ENCODE measurements around the gene PSMD9. TPM values are rescaled to one million over a fixed set of nuclear protein-coding genes. Genes with fewer than 3 reads are reported as not detected.

Gene PSMD9
- total RNA-seq, 1 donor: 28.9 TPM

DNA sequence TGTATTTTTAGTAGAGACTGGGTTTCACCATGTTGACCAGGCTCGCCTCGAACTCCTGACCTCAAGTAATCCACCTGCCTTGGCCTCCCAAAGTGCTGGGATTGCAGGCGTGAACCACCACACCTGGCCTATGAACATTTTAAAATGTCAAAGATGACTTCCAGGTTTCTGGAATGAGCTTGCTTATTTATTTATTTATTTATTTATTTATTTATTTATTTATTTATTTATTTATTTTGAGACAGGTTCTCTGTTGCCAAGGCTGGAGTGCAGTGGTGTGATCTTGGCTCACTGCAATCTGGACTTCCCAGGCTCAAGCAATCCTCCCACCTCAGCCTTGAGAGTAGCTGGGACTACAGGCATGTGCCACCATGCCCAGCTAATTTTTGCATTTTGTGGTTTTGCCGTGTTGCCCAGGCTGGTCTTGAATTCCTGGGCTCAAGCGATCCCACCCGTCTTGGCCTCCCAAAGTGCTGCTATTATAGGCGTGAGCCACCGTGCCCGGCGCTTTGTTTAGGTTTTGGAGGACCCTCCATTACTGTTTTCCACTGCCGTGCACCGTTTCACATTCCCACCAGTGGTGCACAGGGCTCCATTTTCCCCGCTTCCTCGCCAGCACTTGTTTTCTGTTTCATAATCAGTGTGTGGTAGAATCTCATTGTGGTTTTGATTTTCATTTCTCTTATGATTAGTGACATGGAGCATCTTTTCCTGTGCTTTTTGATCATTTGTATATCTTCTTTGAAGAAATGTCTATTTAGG lies 23.4 kb downstream of the PSMD9 start:
- no peak overlapping the region for H3K4me3 ChIP-seq (ENCODE audit: low read depth, low read length)
- TF ChIP-seq, protein P1, sequence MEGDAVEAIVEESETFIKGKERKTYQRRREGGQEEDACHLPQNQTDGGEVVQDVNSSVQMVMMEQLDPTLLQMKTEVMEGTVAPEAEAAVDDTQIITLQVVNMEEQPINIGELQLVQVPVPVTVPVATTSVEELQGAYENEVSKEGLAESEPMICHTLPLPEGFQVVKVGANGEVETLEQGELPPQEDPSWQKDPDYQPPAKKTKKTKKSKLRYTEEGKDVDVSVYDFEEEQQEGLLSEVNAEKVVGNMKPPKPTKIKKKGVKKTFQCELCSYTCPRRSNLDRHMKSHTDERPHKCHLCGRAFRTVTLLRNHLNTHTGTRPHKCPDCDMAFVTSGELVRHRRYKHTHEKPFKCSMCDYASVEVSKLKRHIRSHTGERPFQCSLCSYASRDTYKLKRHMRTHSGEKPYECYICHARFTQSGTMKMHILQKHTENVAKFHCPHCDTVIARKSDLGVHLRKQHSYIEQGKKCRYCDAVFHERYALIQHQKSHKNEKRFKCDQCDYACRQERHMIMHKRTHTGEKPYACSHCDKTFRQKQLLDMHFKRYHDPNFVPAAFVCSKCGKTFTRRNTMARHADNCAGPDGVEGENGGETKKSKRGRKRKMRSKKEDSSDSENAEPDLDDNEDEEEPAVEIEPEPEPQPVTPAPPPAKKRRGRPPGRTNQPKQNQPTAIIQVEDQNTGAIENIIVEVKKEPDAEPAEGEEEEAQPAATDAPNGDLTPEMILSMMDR (IDR thresholded peaks at IDR 0.05; ENCODE audit: insufficient read depth, low read depth, low read length): no peak
- no peak for DNase-seq (ENCODE audit: low read depth)

DNA sequence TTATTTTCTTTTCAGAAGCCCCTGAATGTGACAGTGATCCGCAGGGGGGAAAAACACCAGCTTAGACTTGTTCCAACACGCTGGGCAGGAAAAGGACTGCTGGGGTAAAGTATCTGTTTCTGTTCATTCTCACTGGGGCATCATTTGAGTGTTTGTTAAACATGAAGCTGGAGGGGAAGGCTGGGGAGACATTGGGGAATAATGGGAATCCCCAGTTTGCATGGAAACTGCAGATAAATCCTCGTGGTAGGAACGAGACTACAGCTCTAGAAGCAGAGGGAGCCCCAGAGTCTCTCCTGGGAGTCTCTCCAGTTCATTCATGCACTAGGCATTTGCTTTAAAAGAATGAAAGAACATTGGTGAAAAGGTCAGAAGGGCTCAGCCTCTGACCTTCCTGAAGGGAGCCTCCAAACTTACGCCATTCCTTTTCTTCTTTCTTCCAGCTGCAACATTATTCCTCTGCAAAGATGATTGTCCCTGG lies 27.3 kb downstream of the PSMD9 start:
- DNase-seq (ENCODE audit: low read depth): peak; percentile 42
- TF ChIP-seq, protein P1 (IDR thresholded peaks at IDR 0.05; ENCODE audit: insufficient read depth, low read depth, low read length): no peak
- no peak overlapping the region for H3K4me3 ChIP-seq (ENCODE audit: low read depth, low read length)

DNA sequence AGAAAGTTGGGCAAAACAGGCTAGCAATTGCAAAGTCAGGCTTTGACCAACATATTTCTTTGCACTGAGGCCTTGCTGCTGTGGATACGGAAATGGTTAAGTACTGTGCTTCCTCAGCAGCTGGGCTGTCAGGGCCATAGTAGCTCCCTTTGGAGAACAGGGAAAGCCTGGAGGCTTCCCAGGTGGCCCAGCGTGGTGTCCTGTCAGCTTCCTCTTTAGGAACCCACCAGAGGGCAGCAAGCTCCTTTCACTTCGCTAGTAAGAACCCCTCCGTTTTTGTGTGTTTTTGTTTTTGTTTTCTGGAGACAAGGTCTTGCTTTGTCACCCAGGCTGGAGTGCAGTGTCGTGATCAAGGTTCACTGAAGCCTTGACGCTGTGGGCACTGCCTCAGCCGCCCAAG lies 28.1 kb downstream of the PSMD9 start:
- TF ChIP-seq, protein P1 (IDR thresholded peaks at IDR 0.05; ENCODE audit: insufficient read depth, low read depth, low read length): peak; percentile 57
- DNase-seq (ENCODE audit: low read depth): peak; percentile 76
- H3K4me3 ChIP-seq (ENCODE audit: low read depth, low read length): no peak overlapping the region

DNA sequence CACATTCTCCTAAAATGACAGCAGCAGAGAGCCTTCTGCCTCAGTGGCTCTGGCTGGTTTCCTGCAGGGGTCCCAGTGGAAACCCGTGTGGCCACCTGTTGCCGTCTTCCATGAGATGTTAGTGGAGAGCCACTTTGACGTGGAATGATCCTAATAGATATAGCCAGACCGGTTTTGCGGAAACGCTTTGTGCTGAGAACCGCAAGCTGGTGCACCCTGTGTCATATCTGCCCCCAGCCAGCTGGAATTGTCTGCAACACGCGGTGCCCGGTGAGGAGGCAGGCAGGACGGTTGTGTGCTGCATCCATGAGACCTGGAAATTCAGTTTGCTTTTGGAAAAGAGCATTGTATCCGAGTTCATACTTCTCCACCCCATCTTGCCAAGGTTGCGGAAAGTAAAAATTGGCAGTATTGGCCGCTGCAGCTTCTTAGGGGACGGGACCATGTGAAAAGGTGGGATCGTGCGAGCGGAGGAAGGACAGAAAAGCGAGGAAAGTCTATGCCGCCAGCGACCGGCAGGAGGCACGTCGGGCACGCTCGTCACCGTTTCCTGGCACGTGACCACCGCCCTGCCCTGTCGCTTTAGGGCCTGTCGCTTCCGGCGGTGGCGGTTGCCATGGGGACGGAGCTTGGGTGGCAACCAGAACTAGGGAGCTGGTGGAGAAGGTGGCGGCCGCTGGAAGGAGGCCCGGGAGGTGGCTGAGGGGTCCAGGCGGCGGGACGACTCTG lies 29.5 kb downstream of the PSMD9 start, which contains the start of gene CFAP251:
Gene CFAP251 (plus strand): TSS at position 643 of the 729 bp plus-strand sequence. CDS start 2,714 bp downstream, outside the sequence.
- no peak within 1 kb of the TSS for H3K4me3 ChIP-seq (ENCODE audit: low read depth, low read length)
- TF ChIP-seq, protein P1 (IDR thresholded peaks at IDR 0.05; ENCODE audit: insufficient read depth, low read depth, low read length): no peak
- no peak for DNase-seq (ENCODE audit: low read depth)

- no peak for DNase-seq (ENCODE audit: low read depth)
- no peak overlapping the region for H3K4me3 ChIP-seq (ENCODE audit: low read depth, low read length)
- TF ChIP-seq, protein P1 (IDR thresholded peaks at IDR 0.05; ENCODE audit: insufficient read depth, low read depth, low read length): no peak
Observed at GRCh38 chr12:121918679-121919038, 30.1 kb downstream of the PSMD9 start.

- TF ChIP-seq, protein P1 (IDR thresholded peaks at IDR 0.05; ENCODE audit: insufficient read depth, low read depth, low read length): no peak
Observed at GRCh38 chr12:121921066-121921465, 32.5 kb downstream of the PSMD9 start.

More at GRCh38 chr12:121921066-121921465, 32.5 kb downstream of the PSMD9 start:
- DNase-seq (ENCODE audit: low read depth): no peak
- H3K4me3 ChIP-seq (ENCODE audit: low read depth, low read length): no peak overlapping the region

All from fibroblast of villous mesenchyme (primary cell).